Natural killer cell treated with Interleukin-12 subunit alpha and Interleukin-12 subunit beta and Interleukin-15 and Interleukin-18, amount 100 ng/mL, for 72 hours (primary cell): ENCODE measurements around the gene VPS13A. TPM values are rescaled to one million over a fixed set of nuclear protein-coding genes. Genes with fewer than 3 reads are reported as not detected.

Experiments used
- total RNA-seq, 2 donors: library from RNA; stranded (reverse); gene quantifications; one replicate each; pipeline ENCODE4 v1.2.3, GENCODE V29; 2022

The VPS13A gene
- total RNA-seq, 2 donors from 2014 or later: 34.2 to 60.9 TPM

Other genes with a start within 250 kb of the VPS13A start
- not detected for gene FOXB2, start 157.9 kb upstream of the VPS13A start, total RNA-seq